IMR-90 (cell line): ENCODE data around the gene CPXM2. TPM values are rescaled to one million over a fixed set of nuclear protein-coding genes. Genes with fewer than 3 reads are reported as not detected.

Experiments
- ATAC-seq: fragments of 200-7000 bp; cut with Tn5 transposase; 2 replicates; pipeline ENCODE4 v1.9.1; 2020; ENCODE audit warnings: low read depth, mild to moderate bottlenecking, moderate library complexity
- BruUV-seq: library from RNA; stranded (reverse); fragments of 400-500 nt; replicated peaks from 2 replicates; lab custom pipeline; 2021; lab: Mats Ljungman, UMichigan
- CTCF ChIA-PET: fragments of 300-600 bp; formaldehyde crosslinking; extraction: SDS; loops from one replicate; lab custom pipeline; 2021; ENCODE audit warnings: antibody characterized with exemption; lab: Yijun Ruan, JAX
- POLR2A ChIA-PET: fragments of 300-600 bp; sonication (Branson Sonifier 250); formaldehyde crosslinking; loops from one replicate; lab custom pipeline; 2022; ENCODE audit warnings: antibody characterized with exemption; ENCODE audit not compliant: unreplicated experiment; lab: Charles Lee
- DNase-seq: peaks from one replicate; pipeline ENCODE4 v3.0.0; 2013
- H2AFZ ChIP-seq: replicated peaks from 2 replicates; pipeline ENCODE3; 2013; ENCODE audit warnings: low read length, mild to moderate bottlenecking; ENCODE audit not compliant: poor library complexity
- H2AK5ac ChIP-seq: 2 replicates; pipeline ENCODE4 v1.6.1; 2013; ENCODE audit warnings: low read depth, low read length, inconsistent platforms
- H2AK9ac ChIP-seq: replicated peaks from 2 replicates; pipeline ENCODE3; 2013; ENCODE audit warnings: mild to moderate bottlenecking, low read depth, low read length, moderate library complexity; ENCODE audit not compliant: poor library complexity
- H2BK120ac ChIP-seq: 2 replicates; pipeline ENCODE4 v1.6.1; 2013; ENCODE audit warnings: low read depth, low read length, inconsistent platforms
- H2BK15ac ChIP-seq: 3 replicates; pipeline ENCODE4 v1.6.1; 2013; ENCODE audit warnings: low read depth, low read length, inconsistent platforms
- H2BK20ac ChIP-seq: 2 replicates; pipeline ENCODE4 v1.6.1; 2013; ENCODE audit warnings: low read depth, mild to moderate bottlenecking, inconsistent platforms, low read length, moderate library complexity
- H2BK5ac ChIP-seq: 2 replicates; pipeline ENCODE4 v1.6.1; 2013; ENCODE audit warnings: mild to moderate bottlenecking, low read depth, low read length, inconsistent platforms; ENCODE audit not compliant: poor library complexity, severe bottlenecking
- H3K14ac ChIP-seq: replicated peaks from 2 replicates; pipeline ENCODE4 v1.6.1; 2013; ENCODE audit warnings: low read depth, low read length, inconsistent platforms
- H3K18ac ChIP-seq: 2 replicates; pipeline ENCODE4 v1.6.1; 2013; ENCODE audit warnings: low read depth, low read length, control low read depth
- H3K23ac ChIP-seq: 2 replicates; pipeline ENCODE4 v1.6.1; 2013; ENCODE audit warnings: low read depth, low read length, inconsistent platforms
- H3K27ac ChIP-seq: 2 replicates; pipeline ENCODE4 v1.5.1; 2013; ENCODE audit warnings: mild to moderate bottlenecking, control low read depth, low read length; ENCODE audit not compliant: insufficient read depth
- H3K27me3 ChIP-seq: 2 replicates; pipeline ENCODE4 v1.6.1; 2013; ENCODE audit warnings: low read length; ENCODE audit not compliant: control insufficient read depth, insufficient read depth
- H3K36me3 ChIP-seq: 2 replicates; pipeline ENCODE4 v1.6.1; 2013; ENCODE audit warnings: low read length, mixed read lengths; ENCODE audit not compliant: control insufficient read depth, insufficient read depth
- H3K4ac ChIP-seq: 2 replicates; pipeline ENCODE4 v1.6.1; 2013; ENCODE audit warnings: low read depth, low read length, inconsistent platforms
- H3K4me1 ChIP-seq: 2 replicates; pipeline ENCODE4 v1.6.1; 2013; ENCODE audit warnings: low read length, mixed read lengths; ENCODE audit not compliant: control insufficient read depth, insufficient read depth
- H3K4me2 ChIP-seq: 2 replicates; pipeline ENCODE4 v1.6.1; 2013; ENCODE audit warnings: low read depth, mild to moderate bottlenecking, control low read depth, low read length, moderate library complexity
- H3K4me3 ChIP-seq: 2 replicates; pipeline ENCODE4 v1.5.1; 2013; ENCODE audit warnings: low read depth, mild to moderate bottlenecking, control low read depth, low read length, moderate library complexity; ENCODE audit not compliant: insufficient read depth
- H3K56ac ChIP-seq: 2 replicates; pipeline ENCODE4 v1.6.1; 2013; ENCODE audit warnings: low read length, inconsistent platforms; ENCODE audit not compliant: insufficient read depth; ENCODE audit errors: extremely low read depth
- H3K79me1 ChIP-seq, 2 experiments: 2 replicates each; pipeline ENCODE4 v1.6.1; 2013; ENCODE audit warnings: low read length in 2 of 2, inconsistent platforms in 1 of 2, low read depth in 1 of 2
- H3K9ac ChIP-seq: 2 replicates; pipeline ENCODE4 v1.6.1; 2013; ENCODE audit warnings: low read depth, low read length, control low read depth
- H3K9me1 ChIP-seq: 2 replicates; pipeline ENCODE4 v1.6.1; 2013; ENCODE audit warnings: low read length, inconsistent platforms; ENCODE audit not compliant: insufficient read depth
- H3K9me3 ChIP-seq: 2 replicates; pipeline ENCODE4 v1.6.1; 2013; ENCODE audit warnings: low read length; ENCODE audit not compliant: control insufficient read depth, insufficient read depth
- H4K20me1 ChIP-seq: 2 replicates; pipeline ENCODE4 v1.6.1; 2013; ENCODE audit warnings: low read length, inconsistent platforms; ENCODE audit not compliant: insufficient read depth
- H4K5ac ChIP-seq: 2 replicates; pipeline ENCODE4 v1.6.1; 2013; ENCODE audit warnings: mild to moderate bottlenecking, low read depth, low read length, control low read depth
- H4K8ac ChIP-seq, 2 experiments: 2 replicates each; pipeline ENCODE4 v1.6.1; 2013; ENCODE audit warnings: low read depth in 2 of 2, low read length in 2 of 2, control low read depth in 1 of 2, inconsistent platforms in 1 of 2
- H4K91ac ChIP-seq: 2 replicates; pipeline ENCODE4 v1.6.1; 2013; ENCODE audit warnings: low read depth, low read length, inconsistent platforms; ENCODE audit not compliant: insufficient read depth
- BHLHE40 ChIP-seq: fragments of 150-350 bp; IDR thresholded peaks from 2 replicates; pipeline ENCODE4 v1.6.1; 2016; ENCODE audit warnings: mild to moderate bottlenecking, low read depth, low read length
- CEBPB ChIP-seq: IDR thresholded peaks from 2 replicates; pipeline ENCODE4 v1.6.1; 2012; ENCODE audit warnings: low read depth, low read length, improper control_type of control experiment
- CHD1 ChIP-seq: IDR thresholded peaks from 2 replicates; pipeline ENCODE4 v1.6.1; 2012; ENCODE audit warnings: low read depth, low read length, improper control_type of control experiment
- FOS ChIP-seq: fragments of 150-350 bp; IDR thresholded peaks from 2 replicates; pipeline ENCODE4 v1.6.1; 2016; ENCODE audit warnings: low read depth, low read length
- MAFK ChIP-seq: IDR thresholded peaks from 2 replicates; pipeline ENCODE4 v1.6.1; 2012; ENCODE audit warnings: low read depth, low read length, improper control_type of control experiment
- MAZ ChIP-seq: IDR thresholded peaks from 2 replicates; pipeline ENCODE4 v1.6.1; 2012; ENCODE audit warnings: low read depth, mild to moderate bottlenecking, low read length, improper control_type of control experiment, moderate library complexity, borderline replicate concordance
- MXI1 ChIP-seq: IDR thresholded peaks from 2 replicates; pipeline ENCODE4 v1.6.1; 2012; ENCODE audit warnings: low read depth, mild to moderate bottlenecking, low read length, moderate library complexity, borderline replicate concordance
- NFE2L2 ChIP-seq: fragments of 150-350 bp; IDR thresholded peaks from 2 replicates; pipeline ENCODE4 v1.6.1; 2016; ENCODE audit warnings: low read depth, mild to moderate bottlenecking, low read length
- POLR2A ChIP-seq: IDR thresholded peaks from 2 replicates; pipeline ENCODE4 v1.6.1; 2012; ENCODE audit warnings: mild to moderate bottlenecking, low read depth, low read length
- RAD21 ChIP-seq: IDR thresholded peaks from 2 replicates; pipeline ENCODE4 v1.6.1; 2012; ENCODE audit warnings: low read length, improper control_type of control experiment
- RCOR1 ChIP-seq: IDR thresholded peaks from 2 replicates; pipeline ENCODE4 v1.6.1; 2012; ENCODE audit warnings: mild to moderate bottlenecking, low read length, improper control_type of control experiment; ENCODE audit not compliant: insufficient replicate concordance
- RFX5 ChIP-seq: IDR thresholded peaks from 2 replicates; pipeline ENCODE4 v1.8.0; 2012; ENCODE audit warnings: low read depth, mild to moderate bottlenecking, low read length, moderate library complexity
- SMC3 ChIP-seq: fragments of 150-350 bp; IDR thresholded peaks from 2 replicates; pipeline ENCODE4 v1.6.1; 2016; ENCODE audit warnings: low read depth, mild to moderate bottlenecking, antibody characterized with exemption, low read length, moderate library complexity
- WGBS, 2 experiments: methylation state at CpG; one replicate each; pipeline versions ENCODE4 v1.1.5 to v1.1.7; 2013; ENCODE audit warnings: missing lambda C conversion rate in 2 of 2; ENCODE audit not compliant: insufficient read length in 1 of 2; ENCODE audit errors: extremely low coverage in 2 of 2; 5-methylcytosine and 5-hydroxymethylcytosine counted together
- dilution Hi-C: fragments of 300-500 bp; cut with HindIII; formaldehyde crosslinking; loops from one replicate; pipeline ENCODE4 v1.14.3; 2018; ENCODE audit warnings: low sequenced_read_pairs; ENCODE audit not compliant: unreplicated experiment
- in situ Hi-C: fragments of 300-500 bp; cut with MboI; formaldehyde crosslinking; loops from 3 replicates; pipeline ENCODE4 v1.14.3; 2019; ENCODE audit warnings: low sequenced_read_pairs, inconsistent platforms, mixed read lengths
- intact Hi-C: fragments of 100-400 bp; cut with micrococcal nuclease; formaldehyde crosslinking; loops from 2 replicates; pipeline ENCODE4 v1.10.0; 2022
- polyA plus RNA-seq, 3 experiments: library from polyadenylated mRNA; depleted of rRNA; stranded (reverse); fragments of >200 nt; gene quantifications; 2 replicates each; pipeline ENCODE4 v1.2.3, GENCODE V29; 2012; ENCODE audit warnings: low replicate concordance in 1 of 3
- total RNA-seq: library from RNA; depleted of rRNA; stranded (reverse); fragments of >200 nt; gene quantifications from 2 replicates; pipeline ENCODE4 v1.2.3, GENCODE V29; 2012
- TF ChIP-seq, protein P1 (sequence below): fragments of 150-350 bp; IDR thresholded peaks from 2 replicates; pipeline ENCODE4 v1.6.1; 2016; ENCODE audit warnings: low read depth, mild to moderate bottlenecking, low read length, moderate library complexity, borderline replicate concordance
- TF ChIP-seq, protein P2 (sequence below): conservative IDR thresholded peaks from 2 replicates; pipeline ENCODE4 v1.5.1; 2012; ENCODE audit warnings: mild to moderate bottlenecking, low read depth, low read length, improper control_type of control experiment
- TF ChIP-seq, protein P3 (sequence below): fragments of 150-350 bp; IDR thresholded peaks from 2 replicates; pipeline ENCODE4 v1.6.1; 2017; ENCODE audit warnings: mild to moderate bottlenecking, antibody characterized with exemption, low read length, low read depth

CPXM2 gene
- total and polyA plus RNA-seq, 2 of the 4 experiments (the other 2 are of a cell fraction), result not detected

DNA sequence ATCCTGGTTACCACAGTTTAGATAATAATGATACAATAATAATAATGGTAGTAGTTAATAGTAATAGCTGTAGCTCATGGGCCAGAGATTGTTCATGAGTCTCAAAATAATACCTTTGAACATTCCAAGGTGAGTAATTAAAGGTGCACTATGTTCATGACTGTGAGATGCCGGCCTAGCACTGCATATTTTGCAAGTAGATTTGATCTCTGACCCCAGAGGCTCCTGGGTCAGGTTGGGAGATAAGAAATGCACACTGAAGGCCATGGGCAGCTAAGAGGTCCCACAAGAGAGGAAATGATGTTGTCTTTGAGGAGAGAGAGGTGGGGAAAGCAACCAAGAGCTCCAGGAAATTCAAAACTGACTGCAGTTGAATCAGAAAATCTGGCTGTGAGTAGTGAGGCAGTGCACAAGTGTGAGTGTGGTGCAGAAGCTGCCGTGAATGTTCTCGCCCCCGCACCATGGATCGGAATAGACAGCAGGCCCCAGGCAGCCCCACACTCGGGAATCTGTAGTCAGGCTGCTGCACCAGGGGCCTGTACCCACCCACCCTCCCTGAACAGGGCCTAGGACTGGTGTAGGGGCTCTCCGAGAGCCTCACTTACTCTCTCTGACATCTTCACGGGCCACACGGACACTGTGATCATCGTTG is 11.9 kb downstream of the CPXM2 start:
- no peak overlapping the region for H2BK20ac ChIP-seq
- TF ChIP-seq, protein P1, sequence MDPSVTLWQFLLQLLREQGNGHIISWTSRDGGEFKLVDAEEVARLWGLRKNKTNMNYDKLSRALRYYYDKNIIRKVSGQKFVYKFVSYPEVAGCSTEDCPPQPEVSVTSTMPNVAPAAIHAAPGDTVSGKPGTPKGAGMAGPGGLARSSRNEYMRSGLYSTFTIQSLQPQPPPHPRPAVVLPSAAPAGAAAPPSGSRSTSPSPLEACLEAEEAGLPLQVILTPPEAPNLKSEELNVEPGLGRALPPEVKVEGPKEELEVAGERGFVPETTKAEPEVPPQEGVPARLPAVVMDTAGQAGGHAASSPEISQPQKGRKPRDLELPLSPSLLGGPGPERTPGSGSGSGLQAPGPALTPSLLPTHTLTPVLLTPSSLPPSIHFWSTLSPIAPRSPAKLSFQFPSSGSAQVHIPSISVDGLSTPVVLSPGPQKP, result no peak
- TF ChIP-seq SMC3 (no peak), CHD1 (no peak), CEBPB (no peak), RAD21 (no peak), MXI1 (no peak), RFX5 (no peak), RCOR1 (no peak), MAZ (no peak), NFE2L2 (no peak), MAFK (no peak), BHLHE40 (no peak), POLR2A (no peak), FOS (no peak)
- TF ChIP-seq, protein P2, sequence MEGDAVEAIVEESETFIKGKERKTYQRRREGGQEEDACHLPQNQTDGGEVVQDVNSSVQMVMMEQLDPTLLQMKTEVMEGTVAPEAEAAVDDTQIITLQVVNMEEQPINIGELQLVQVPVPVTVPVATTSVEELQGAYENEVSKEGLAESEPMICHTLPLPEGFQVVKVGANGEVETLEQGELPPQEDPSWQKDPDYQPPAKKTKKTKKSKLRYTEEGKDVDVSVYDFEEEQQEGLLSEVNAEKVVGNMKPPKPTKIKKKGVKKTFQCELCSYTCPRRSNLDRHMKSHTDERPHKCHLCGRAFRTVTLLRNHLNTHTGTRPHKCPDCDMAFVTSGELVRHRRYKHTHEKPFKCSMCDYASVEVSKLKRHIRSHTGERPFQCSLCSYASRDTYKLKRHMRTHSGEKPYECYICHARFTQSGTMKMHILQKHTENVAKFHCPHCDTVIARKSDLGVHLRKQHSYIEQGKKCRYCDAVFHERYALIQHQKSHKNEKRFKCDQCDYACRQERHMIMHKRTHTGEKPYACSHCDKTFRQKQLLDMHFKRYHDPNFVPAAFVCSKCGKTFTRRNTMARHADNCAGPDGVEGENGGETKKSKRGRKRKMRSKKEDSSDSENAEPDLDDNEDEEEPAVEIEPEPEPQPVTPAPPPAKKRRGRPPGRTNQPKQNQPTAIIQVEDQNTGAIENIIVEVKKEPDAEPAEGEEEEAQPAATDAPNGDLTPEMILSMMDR, result no peak
- TF ChIP-seq, protein P3, sequence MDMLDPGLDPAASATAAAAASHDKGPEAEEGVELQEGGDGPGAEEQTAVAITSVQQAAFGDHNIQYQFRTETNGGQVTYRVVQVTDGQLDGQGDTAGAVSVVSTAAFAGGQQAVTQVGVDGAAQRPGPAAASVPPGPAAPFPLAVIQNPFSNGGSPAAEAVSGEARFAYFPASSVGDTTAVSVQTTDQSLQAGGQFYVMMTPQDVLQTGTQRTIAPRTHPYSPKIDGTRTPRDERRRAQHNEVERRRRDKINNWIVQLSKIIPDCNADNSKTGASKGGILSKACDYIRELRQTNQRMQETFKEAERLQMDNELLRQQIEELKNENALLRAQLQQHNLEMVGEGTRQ, result no peak

More for the DNA sequence above, 11.9 kb downstream of the CPXM2 start:
- Histone ChIP-seq H3K9me3 (peaks cover 30% of the 10 kb centered on the region), H3K56ac (no peak overlapping the region), H4K91ac (no peak overlapping the region), H3K79me1 (no peaks in the 10 kb centered on the region), H2AK5ac (no peak overlapping the region), H3K27ac (no peak overlapping the region), H4K8ac (no peak overlapping the region), H3K27me3 (no peaks in the 10 kb centered on the region), H3K4ac (no peak overlapping the region), H4K5ac (no peak overlapping the region), H3K4me3 (no peak overlapping the region), H2AFZ (no peak overlapping the region), H2BK15ac (no peak overlapping the region), H3K23ac (no peak overlapping the region), H3K14ac (no peak overlapping the region), H3K18ac (no peak overlapping the region), H2AK9ac (no peak overlapping the region), H3K9ac (no peak overlapping the region), H4K20me1 (no peaks in the 10 kb centered on the region), H2BK5ac (no peak overlapping the region), H3K9me1 (no peaks in the 10 kb centered on the region), H2BK120ac (no peak overlapping the region), H3K36me3 (no peaks in the 10 kb centered on the region), H3K4me1 (no peaks in the 10 kb centered on the region), H3K4me2 (no peak overlapping the region)
- BruUV-seq, result no TSS peak
- dilution Hi-C loops, result no loop called here
- DNase-seq (no peak), ATAC-seq (no peak)
- in situ Hi-C loops, result no loop called here
- ChIA-PET POLR2A (no interaction called here), CTCF (no interaction called here)
- no CpG with 5 or more reads among the region's 10 CpGs for WGBS, 2 experiments
- intact Hi-C loops, result no loop called here
